Measurements from ENCODE around the gene HTR7. TPM values are rescaled to one million over a fixed set of nuclear protein-coding genes. Genes with fewer than 3 reads are reported as not detected.

Gene HTR7
- total and polyA plus RNA-seq, 2 of the 8 experiments (the other 6 are each of a cell fraction or from before 2014, with no cell fraction given): 22.9 to 24.6 TPM

DNA sequence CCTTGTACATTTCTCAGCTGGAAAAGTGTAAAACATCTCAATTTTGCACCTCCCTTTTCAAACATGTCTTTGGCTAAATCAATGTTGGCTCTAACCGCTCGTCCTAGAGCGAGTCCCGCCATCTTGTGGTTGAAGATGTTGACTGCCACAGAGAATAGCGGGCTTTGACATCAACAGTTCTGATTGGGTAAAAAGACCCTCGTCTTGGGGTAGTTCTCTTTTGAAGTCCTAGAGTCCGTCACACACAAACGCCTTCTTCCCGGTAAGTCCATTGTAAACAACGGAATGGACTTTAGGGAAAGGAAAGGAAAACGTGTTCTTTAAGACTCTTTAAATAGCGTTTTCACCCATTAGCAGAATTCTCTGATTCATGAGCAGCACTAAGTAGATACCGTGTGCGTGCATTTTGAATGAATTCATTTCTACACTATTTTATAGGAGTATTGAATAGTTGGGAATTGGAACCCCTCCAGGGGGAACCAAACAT, 13.5 kb upstream of the HTR7 start (continued):
- TF ChIP-seq YY1 (IDR thresholded peaks at IDR 0.05; ENCODE audit: low read depth, low read length): peak; percentile 92; the same call in 1 of the 2 replicates
- TF ChIP-seq TCF12 (IDR thresholded peaks at IDR 0.05; ENCODE audit: low read depth, low read length): no peak
- no peak for TF ChIP-seq JUND (IDR thresholded peaks at IDR 0.05; ENCODE audit: low read length)
- no peak for TF ChIP-seq HDAC2 (IDR thresholded peaks at IDR 0.05; ENCODE audit: borderline replicate concordance in 1 of 2, low read depth in 2 of 2, low read length in 2 of 2)
- 0 out of 2 replicates have a peak, but pooled peaks have one; percentile 47 for TF ChIP-seq SP4 (IDR thresholded peaks at IDR 0.05; ENCODE audit: low read length)
- TF ChIP-seq TAF1 (IDR thresholded peaks at IDR 0.05; ENCODE audit: low read depth, low read length): peak; percentile 17; the same call in 1 of the 2 replicates
- TF ChIP-seq SIN3A (conservative IDR thresholded peaks at IDR 0.05 in 1 of 2, IDR thresholded peaks at IDR 0.05 in 1 of 2; ENCODE audit: low read depth in 1 of 2, low read length in 2 of 2): peak in 1 of 2 experiments; percentile 81; a peak in 2 of 4 replicates
- no peak for TF ChIP-seq E2F6 (IDR thresholded peaks at IDR 0.05)
- no peak for TF ChIP-seq SAP30 (IDR thresholded peaks at IDR 0.05; ENCODE audit: insufficient read depth, insufficient replicate concordance, low read length)
